SIG-M5 (cell line): ENCODE data around the gene ACY1.
"Not testable (repeated sequence)": the region's sequence is repeated elsewhere in the genome, so short reads cannot be mapped to it uniquely, and the experiment has no call there.

Experiments used
- DNase-seq: peaks from one replicate; lab custom pipeline; 2025; lab: John Stamatoyannopoulos, UW

Gene ACY1

DNA sequence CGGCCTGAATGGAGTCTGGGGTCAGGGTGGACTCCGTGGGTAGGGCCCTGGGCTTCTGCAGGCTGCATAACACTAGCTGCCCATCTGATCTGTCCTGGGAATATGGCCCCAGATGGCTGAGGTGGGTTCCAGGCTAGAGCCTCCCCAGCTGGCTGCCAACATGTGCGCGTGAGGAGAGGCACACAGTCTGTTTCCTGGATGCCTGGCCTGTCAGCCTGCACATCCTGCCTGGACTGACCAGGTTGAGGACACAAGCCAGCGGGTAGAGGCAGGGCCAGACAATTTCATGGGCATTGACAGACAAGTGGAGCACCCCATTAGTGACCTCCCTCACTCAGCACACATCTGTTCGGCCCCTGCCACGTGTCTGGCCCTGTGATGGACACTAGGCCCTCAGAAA is 42.1 kb downstream of the ACY1 start:
- no peak for DNase-seq

- DNase-seq: no peak
These were observed 42.7 kb downstream of the ACY1 start for GRCh38 chr3:52026041-52026440.

GRCh38 chr3:52028572-52028971 is 45.2 kb downstream of the ACY1 start:
- no peak for DNase-seq

DNA sequence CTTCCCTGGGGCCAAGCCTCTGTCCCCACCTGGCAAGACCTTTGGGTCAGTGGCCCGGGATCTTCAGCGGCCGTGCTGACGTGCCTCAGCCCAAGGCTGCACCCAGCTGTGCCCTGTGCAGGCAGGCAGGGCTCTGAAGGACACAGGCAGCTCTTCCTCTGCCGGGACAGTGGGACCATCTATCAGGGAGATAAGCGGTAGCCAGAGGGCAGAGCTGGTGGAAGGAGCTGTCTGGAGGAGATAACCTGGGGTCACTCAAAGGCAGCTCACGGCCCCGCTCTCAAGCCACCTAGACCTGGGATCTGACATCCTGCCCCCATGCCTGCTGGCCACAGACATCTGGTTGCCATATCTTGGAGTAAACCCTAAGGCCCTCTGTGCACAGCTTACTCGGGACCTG is 45.7 kb downstream of the ACY1 start:
- DNase-seq: no peak

DNA sequence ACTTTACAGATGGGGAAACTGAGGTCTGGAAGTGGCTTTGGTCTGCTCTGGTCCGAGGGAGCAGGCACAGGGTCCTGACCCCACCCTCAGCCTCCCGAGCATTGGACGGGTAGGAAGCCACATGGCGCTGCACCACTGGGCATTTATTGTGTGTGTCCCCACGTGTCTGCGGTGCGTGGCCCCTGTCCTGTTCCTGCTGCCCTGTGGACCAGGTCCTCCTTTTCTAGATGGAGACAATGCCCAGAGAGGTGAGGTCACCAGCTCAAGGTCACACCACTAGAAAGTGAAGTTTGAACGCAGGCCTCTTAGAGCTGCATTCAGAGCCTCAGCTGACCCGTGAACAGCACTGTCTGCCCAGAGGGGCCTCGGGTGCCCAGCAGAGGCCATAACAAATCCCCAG is 46.2 kb downstream of the ACY1 start:
- DNase-seq: no peak

DNA sequence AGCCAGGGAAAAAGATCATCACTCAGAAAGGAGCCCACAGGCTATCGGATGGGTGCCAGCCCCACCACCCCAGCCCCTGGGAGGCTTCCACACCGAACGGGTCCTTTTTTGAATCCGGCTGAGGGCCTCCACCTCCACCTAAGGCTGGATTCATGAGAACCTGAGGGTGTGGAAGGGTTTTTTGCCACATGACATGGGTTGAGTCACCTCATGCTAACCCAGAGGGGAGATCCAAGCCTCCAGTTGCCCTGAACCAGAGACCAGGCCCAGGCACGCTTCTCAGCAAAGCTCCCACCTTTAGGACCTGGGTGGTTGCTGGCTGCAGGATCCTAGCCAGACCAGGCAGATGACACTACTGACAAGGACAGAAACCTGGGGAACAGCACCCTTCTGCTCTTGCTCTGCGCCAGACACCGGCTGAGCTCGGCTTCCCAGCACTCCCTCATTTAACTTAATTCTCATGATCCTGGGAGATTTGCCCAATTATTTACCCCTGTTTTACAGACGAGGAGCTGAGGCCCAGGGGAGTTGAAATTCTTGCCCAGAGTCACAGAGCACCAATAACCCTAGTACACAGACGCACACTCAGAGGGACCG is 47.5 kb downstream of the ACY1 start:
- DNase-seq: no peak

DNA sequence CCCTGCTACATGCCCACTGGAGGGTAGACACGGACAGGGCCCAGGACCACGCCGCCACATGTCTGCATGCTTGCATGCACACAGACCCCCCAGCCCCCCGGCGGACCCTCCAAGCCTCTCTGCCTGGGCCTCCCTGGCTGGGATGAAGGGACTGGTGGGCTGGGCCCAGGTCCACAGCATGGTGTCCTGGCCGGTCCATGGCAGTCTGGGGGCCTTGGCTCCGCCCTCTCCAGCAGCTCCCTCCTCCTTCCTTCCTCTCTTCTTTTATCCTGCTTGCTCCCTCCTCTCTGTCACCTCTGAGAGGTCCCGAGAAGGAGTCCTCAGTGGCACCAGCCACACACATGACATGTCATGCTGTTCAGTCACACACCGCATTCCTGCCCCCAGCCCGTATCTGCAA is 48.6 kb downstream of the ACY1 start:
- DNase-seq: no peak

DNA sequence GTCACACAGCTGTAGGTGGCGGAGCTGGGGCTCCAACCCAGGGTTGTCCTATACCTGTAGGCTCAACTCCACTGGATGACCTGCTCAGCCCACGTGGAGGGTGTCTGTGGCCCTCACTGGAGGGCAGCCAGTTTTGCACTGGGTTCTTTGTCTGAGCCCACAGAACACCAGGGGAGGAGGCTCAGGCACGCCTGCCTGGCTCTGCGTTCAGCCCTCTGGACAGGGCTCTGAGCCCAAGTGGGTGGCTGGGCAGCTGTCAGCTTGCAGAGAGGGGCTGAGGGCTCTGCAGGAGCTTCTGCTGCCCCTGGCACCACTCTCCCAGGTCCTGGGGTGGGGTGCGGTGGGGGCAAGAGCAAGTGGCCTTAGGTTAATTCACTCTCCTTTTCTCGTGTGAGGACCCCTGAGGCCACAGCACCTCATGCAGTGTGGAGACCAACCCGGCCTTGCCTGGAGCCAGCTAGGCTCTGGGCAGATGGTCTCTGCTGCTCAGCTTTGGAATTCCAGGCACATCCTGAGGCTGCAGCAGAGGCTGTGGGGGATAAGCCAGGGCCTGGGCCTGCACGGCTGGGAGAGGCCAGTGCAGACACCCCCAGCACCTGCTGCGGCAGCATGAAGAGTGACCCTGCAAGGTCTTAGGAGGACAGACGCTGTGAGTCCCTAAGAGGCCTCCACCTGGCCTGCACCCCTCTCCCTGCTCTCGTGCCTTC is 49.5 kb downstream of the ACY1 start:
- DNase-seq: no peak

DNA sequence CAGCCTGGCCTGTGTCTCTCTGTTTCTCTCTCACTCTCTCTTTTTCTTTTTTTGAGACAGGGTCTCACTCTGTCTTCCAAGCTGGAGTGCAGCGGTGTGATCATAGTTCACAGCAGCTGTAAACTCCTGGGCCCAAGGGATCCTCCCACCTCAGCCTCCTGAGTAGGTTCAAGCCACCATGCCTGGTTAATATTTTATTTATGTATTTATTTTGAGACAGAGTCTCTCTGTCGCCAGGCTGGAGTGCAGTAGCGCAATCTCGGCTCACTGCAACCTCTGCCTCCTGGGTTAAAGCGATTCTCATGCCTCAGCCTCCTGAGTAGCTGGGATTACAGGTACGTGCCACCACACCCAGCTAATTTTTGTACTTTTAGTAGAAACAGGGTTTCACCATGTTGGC is 50.4 kb downstream of the ACY1 start:
- DNase-seq: not testable (repeated sequence)

DNA sequence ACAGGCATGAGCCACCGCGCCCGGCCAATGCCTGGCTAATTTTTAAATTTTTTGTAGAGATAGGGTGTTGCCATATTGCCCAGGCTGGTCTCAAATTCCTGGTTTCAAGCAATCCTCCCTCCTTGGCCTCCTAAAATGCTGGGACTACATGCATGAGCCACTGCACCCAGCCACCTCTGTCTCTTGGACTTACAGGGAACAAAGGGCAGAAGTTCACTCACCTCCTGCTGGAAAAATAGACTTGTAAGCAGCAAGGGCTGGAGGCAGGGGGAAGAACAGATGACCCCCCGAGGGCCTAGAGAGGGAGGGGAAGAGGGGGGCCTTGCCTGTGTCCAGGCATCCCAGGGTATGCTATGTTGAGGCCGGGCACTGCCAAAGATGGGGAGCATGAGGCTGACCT is 50.9 kb downstream of the ACY1 start:
- DNase-seq: no peak

GRCh38 chr3:52034651-52035050 is 51.3 kb downstream of the ACY1 start:
- no peak for DNase-seq

- DNase-seq: no peak
These were observed 52.9 kb downstream of the ACY1 start for GRCh38 chr3:52036222-52036694.

DNA sequence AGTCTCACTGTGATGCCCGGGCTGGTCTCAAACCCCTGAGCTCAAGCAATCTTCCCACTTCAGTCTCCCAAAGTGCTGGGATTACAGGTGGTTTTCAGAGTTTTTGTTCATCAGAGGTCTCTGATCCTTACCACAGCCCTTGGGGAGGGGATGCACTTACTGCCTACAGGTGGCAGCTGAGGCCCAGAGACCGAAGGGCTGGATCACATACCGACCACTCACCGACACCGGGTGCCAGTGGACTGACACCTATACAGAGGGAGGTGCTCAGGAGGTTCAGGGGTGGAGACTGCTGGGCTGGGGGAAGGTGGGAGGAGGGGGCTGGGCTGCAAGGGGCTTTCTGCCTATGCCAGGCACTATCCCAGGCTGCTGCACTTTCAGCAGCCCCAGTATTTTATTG is 53.5 kb downstream of the ACY1 start:
- DNase-seq: no peak

- DNase-seq: no peak
These were observed 54.0 kb downstream of the ACY1 start for GRCh38 chr3:52037291-52037690.

- DNase-seq: no peak
These were observed 54.9 kb downstream of the ACY1 start for GRCh38 chr3:52038227-52038626.
